Measurements from ENCODE around the gene GLP1R.
A peak's percentile ranks its signal among the peaks of the same experiment; 100 is the strongest.

GLP1R gene

DNA sequence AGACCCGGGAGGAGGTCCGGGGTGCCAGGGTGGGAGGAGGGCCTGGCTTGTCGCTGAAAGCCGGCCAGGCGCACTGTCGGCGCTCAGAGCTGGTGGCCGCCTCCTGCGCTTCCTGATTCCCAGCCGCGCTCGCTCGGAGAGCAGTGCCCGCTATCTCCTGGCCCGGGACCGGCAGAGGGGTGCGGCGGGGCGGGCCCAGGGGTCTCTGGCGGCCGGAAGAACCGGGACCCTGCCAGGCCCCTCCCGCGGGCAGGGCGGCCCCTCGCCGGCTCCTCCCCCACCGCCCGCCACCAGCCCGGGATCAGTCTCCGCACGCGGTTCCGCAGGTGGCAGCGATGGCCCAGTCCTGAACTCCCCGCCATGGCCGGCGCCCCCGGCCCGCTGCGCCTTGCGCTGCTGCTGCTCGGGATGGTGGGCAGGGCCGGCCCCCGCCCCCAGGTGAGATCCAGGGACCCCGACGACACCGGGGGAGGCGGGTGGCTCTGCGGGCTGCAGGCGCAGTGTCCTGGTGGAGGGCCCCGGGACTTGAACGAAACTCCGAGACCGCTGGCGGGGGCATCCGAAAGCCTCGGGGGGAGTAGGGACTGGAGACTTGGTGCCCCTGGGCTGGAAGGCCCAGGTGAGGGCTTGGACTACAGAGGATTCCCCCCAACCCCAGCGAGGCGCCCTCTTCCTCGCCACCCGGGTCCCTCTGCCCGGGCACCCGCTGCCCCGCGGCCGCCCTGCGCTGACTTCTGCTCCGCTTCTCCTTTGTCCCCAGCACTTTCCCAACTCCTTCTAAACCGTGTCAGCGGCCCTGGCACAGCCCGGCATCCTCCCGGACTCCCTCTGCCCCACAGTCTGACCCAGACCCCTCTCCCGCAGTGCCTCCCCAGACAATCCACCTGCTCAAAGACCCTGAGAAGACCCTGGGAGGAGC, at the start of gene GLP1R:
TSS of gene GLP1R (plus strand) at position 301 of the 919 bp plus-strand sequence. CDS start at position 361, 60 bp downstream.
- Histone ChIP-seq H3K4me3 (ENCODE audit: low read depth, low read length) (no peak within 1 kb of the TSS), H3K27ac (ENCODE audit: extremely low read depth, low read depth, low read length) (no peak within 1 kb of the TSS), H3K9me3 (ENCODE audit: control insufficient read depth, insufficient read depth, low read depth, low read length) (no peaks in the 10 kb centered on the region), H3K36me3 (ENCODE audit: control insufficient read depth in 2 of 2, insufficient read depth in 1 of 2, low read length in 2 of 2) (no peaks in the 10 kb centered on the region), H3K4me1 (ENCODE audit: control insufficient read depth, insufficient read depth, low read length) (no peaks in the 10 kb centered on the region)
- CTCF ChIA-PET, result no interaction called here
- TF ChIP-seq, protein P1, sequence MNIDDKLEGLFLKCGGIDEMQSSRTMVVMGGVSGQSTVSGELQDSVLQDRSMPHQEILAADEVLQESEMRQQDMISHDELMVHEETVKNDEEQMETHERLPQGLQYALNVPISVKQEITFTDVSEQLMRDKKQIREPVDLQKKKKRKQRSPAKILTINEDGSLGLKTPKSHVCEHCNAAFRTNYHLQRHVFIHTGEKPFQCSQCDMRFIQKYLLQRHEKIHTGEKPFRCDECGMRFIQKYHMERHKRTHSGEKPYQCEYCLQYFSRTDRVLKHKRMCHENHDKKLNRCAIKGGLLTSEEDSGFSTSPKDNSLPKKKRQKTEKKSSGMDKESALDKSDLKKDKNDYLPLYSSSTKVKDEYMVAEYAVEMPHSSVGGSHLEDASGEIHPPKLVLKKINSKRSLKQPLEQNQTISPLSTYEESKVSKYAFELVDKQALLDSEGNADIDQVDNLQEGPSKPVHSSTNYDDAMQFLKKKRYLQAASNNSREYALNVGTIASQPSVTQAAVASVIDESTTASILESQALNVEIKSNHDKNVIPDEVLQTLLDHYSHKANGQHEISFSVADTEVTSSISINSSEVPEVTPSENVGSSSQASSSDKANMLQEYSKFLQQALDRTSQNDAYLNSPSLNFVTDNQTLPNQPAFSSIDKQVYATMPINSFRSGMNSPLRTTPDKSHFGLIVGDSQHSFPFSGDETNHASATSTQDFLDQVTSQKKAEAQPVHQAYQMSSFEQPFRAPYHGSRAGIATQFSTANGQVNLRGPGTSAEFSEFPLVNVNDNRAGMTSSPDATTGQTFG (tag by site-specific recombination; IDR thresholded peaks at IDR 0.05; ENCODE audit: borderline replicate concordance), result no peak
- TF ChIP-seq, protein P2, sequence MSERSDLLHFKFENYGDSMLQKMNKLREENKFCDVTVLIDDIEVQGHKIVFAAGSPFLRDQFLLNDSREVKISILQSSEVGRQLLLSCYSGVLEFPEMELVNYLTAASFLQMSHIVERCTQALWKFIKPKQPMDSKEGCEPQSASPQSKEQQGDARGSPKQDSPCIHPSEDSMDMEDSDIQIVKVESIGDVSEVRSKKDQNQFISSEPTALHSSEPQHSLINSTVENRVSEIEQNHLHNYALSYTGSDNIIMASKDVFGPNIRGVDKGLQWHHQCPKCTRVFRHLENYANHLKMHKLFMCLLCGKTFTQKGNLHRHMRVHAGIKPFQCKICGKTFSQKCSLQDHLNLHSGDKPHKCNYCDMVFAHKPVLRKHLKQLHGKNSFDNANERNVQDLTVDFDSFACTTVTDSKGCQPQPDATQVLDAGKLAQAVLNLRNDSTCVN (tag by site-specific recombination; optimal IDR thresholded peaks at IDR 0.05), result no peak
- TF ChIP-seq GLI4 (tag by site-specific recombination; IDR thresholded peaks at IDR 0.05) (no peak), TRIM28 (IDR thresholded peaks at IDR 0.05; ENCODE audit: borderline replicate concordance, low read length) (no peak), ZNF146 (tag by site-specific recombination; IDR thresholded peaks at IDR 0.05) (no peak), ZNF596 (tag by site-specific recombination; IDR thresholded peaks at IDR 0.05) (no peak), ZNF133 (tag by site-specific recombination; IDR thresholded peaks at IDR 0.05) (no peak), ZBTB17 (tag by site-specific recombination; IDR thresholded peaks at IDR 0.05) (no peak), ZNF555 (tag by site-specific recombination; conservative IDR thresholded peaks at IDR 0.05) (no peak)
- POLR2A ChIA-PET, result no interaction called here

DNA sequence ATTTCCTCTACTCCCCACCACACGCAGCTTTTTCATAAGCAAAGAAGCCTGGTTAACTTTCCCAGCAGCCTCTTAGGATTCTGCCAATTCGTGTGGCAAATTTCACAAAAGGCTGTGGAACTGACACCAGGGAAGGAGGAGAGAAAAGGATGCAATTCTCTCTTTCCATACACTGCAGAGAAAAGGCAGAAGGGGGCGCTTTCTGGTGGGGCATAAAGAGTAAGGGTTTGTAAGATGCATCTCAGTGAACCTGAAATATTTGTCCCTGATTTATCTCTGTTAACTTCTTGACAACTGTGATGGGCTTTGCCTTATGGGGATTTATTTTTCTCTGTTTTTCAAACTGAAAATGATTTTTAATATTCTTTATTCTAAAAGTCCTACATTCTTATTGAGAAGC, 45.5 kb upstream of the GLP1R start:
- POLR2A ChIA-PET, result no interaction called here
- Histone ChIP-seq H3K9me3 (ENCODE audit: control insufficient read depth, insufficient read depth, low read depth, low read length) (no peaks in the 10 kb centered on the region), H3K27ac (ENCODE audit: extremely low read depth, low read depth, low read length) (no peak overlapping the region), H3K36me3 (ENCODE audit: control insufficient read depth in 2 of 2, insufficient read depth in 1 of 2, low read length in 2 of 2) (no peaks in the 10 kb centered on the region), H3K4me3 (ENCODE audit: low read depth, low read length) (no peak overlapping the region), H3K4me1 (ENCODE audit: control insufficient read depth, insufficient read depth, low read length) (no peaks in the 10 kb centered on the region)
- no peak for TF ChIP-seq ZNF514 (tag by site-specific recombination; IDR thresholded peaks at IDR 0.05)
- TF ChIP-seq ZEB2 (tag by site-specific recombination; IDR thresholded peaks at IDR 0.05), result no peak
- peak; percentile 65 for TF ChIP-seq ZNF654 (tag by site-specific recombination; IDR thresholded peaks at IDR 0.05; ENCODE audit: low read depth)
- TF ChIP-seq, protein P3, sequence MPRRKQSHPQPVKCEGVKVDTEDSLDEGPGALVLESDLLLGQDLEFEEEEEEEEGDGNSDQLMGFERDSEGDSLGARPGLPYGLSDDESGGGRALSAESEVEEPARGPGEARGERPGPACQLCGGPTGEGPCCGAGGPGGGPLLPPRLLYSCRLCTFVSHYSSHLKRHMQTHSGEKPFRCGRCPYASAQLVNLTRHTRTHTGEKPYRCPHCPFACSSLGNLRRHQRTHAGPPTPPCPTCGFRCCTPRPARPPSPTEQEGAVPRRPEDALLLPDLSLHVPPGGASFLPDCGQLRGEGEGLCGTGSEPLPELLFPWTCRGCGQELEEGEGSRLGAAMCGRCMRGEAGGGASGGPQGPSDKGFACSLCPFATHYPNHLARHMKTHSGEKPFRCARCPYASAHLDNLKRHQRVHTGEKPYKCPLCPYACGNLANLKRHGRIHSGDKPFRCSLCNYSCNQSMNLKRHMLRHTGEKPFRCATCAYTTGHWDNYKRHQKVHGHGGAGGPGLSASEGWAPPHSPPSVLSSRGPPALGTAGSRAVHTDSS (tag by site-specific recombination; IDR thresholded peaks at IDR 0.05), result no peak
- CTCF ChIA-PET, result interaction anchor here (0.6 to 5.7 kb wide), 39 partner anchors 8 to 329 kb away, joined by 3 to 43 read pairs (median 4); no protein-coding TSS in a partner anchor

DNA sequence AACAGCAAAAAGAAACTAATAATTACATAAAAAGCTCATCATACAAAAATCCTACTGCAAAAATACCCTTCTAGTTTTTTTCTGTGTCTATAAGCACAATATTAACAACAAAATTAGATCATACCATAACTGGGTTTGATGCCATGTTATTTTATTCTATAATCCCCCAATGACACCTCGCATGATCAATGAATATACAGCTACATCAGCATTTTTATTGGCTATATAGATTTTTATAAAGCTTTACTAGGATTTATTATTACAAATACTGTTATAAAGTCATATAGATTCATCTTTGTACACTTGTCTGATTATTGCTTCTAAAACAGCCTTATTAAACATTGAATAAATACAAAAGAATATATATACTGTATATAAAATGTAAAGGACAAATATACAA, 45.1 kb upstream of the GLP1R start:
- Histone ChIP-seq H3K36me3 (ENCODE audit: control insufficient read depth in 2 of 2, insufficient read depth in 1 of 2, low read length in 2 of 2) (no peaks in the 10 kb centered on the region), H3K4me3 (ENCODE audit: low read depth, low read length) (no peak overlapping the region), H3K27ac (ENCODE audit: extremely low read depth, low read depth, low read length) (no peak overlapping the region), H3K4me1 (ENCODE audit: control insufficient read depth, insufficient read depth, low read length) (no peaks in the 10 kb centered on the region), H3K9me3 (ENCODE audit: control insufficient read depth, insufficient read depth, low read depth, low read length) (no peaks in the 10 kb centered on the region)
- POLR2A ChIA-PET, result no interaction called here
- TF ChIP-seq SCRT2 (tag by site-specific recombination; IDR thresholded peaks at IDR 0.05) (no peak), ZNF777 (tag by site-specific recombination; IDR thresholded peaks at IDR 0.05; ENCODE audit: borderline replicate concordance) (no peak), IKZF3 (tag by site-specific recombination; IDR thresholded peaks at IDR 0.05) (no peak), ZNF112 (tag by site-specific recombination; IDR thresholded peaks at IDR 0.05) (no peak), ZBTB1 (tag by site-specific recombination; IDR thresholded peaks at IDR 0.05) (no peak), ZNF514 (tag by site-specific recombination; IDR thresholded peaks at IDR 0.05) (no peak), ZNF16 (tag by site-specific recombination; IDR thresholded peaks at IDR 0.05; ENCODE audit: low read depth) (no peak), ZNF677 (tag by site-specific recombination; IDR thresholded peaks at IDR 0.05) (no peak)
- TF ChIP-seq, protein P4, sequence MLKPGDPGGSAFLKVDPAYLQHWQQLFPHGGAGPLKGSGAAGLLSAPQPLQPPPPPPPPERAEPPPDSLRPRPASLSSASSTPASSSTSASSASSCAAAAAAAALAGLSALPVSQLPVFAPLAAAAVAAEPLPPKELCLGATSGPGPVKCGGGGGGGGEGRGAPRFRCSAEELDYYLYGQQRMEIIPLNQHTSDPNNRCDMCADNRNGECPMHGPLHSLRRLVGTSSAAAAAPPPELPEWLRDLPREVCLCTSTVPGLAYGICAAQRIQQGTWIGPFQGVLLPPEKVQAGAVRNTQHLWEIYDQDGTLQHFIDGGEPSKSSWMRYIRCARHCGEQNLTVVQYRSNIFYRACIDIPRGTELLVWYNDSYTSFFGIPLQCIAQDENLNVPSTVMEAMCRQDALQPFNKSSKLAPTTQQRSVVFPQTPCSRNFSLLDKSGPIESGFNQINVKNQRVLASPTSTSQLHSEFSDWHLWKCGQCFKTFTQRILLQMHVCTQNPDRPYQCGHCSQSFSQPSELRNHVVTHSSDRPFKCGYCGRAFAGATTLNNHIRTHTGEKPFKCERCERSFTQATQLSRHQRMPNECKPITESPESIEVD (tag by site-specific recombination; IDR thresholded peaks at IDR 0.05), result no peak
- CTCF ChIA-PET, result interaction anchor here (0.6 to 5.7 kb wide), 24 partner anchors 9 to 307 kb away, joined by 3 to 43 read pairs (median 6); no protein-coding TSS in a partner anchor

All from HEK293 (cell line).